HEK293 (cell line): ENCODE measurements around the gene TRIM75.

Experiments
- CTCF ChIA-PET: fragments of 350-600 bp; formaldehyde crosslinking; extraction: SDS; loops from one replicate; lab custom pipeline; 2021; ENCODE audit warnings: antibody characterized with exemption; lab: Yijun Ruan, JAX
- POLR2A ChIA-PET: fragments of 300-600 bp; formaldehyde crosslinking; extraction: SDS; loops from one replicate; lab custom pipeline; 2020; ENCODE audit warnings: antibody characterized with exemption, inconsistent platforms; lab: Yijun Ruan, JAX
- H3K27ac ChIP-seq: fragments of 200-500 bp; sonication (Bioruptor generic); 2 replicates; pipeline ENCODE4 v1.5.1; 2014; ENCODE audit warnings: low read depth, low read length, control low read depth, inconsistent platforms; ENCODE audit errors: extremely low read depth
- H3K36me3 ChIP-seq, 2 experiments: fragments of 200-500 bp in 1 of 2; sonication (Bioruptor generic) in 1 of 2; 1 replicate in 1 of 2; 2 replicates in 1 of 2; pipeline ENCODE4 v1.5.1; 2014 to 2017; ENCODE audit warnings: inconsistent platforms in 2 of 2, low read length in 2 of 2; ENCODE audit not compliant: control insufficient read depth in 2 of 2, insufficient read depth in 1 of 2
- H3K4me1 ChIP-seq: fragments of 200-500 bp; sonication (Bioruptor generic); 2 replicates; pipeline ENCODE4 v1.5.1; 2014; ENCODE audit warnings: mild to moderate bottlenecking, low read length, inconsistent platforms; ENCODE audit not compliant: control insufficient read depth, insufficient read depth
- H3K4me3 ChIP-seq: 2 replicates; pipeline ENCODE4 v1.5.1; 2011; ENCODE audit warnings: low read depth, mild to moderate bottlenecking, control low read depth, low read length, moderate library complexity
- H3K9me3 ChIP-seq: fragments of 200-500 bp; sonication (Bioruptor generic); 2 replicates; pipeline ENCODE4 v1.5.1; 2014; ENCODE audit warnings: low read depth, low read length, inconsistent platforms; ENCODE audit not compliant: control insufficient read depth, insufficient read depth
- GLIS1 ChIP-seq: fragments of 450-650 bp; formaldehyde crosslinking; IDR thresholded peaks from 2 replicates; pipeline ENCODE4 v1.5.1; 2016; ENCODE audit warnings: missing biosample characterization, missing genetic modification characterization
- HOXA7 ChIP-seq: sonication (generic); formaldehyde crosslinking; IDR thresholded peaks from 2 replicates; pipeline ENCODE4 v1.8.1; 2022; ENCODE audit warnings: missing genetic modification reagents, borderline replicate concordance
- SP2 ChIP-seq: fragments of 450-650 bp; formaldehyde crosslinking; IDR thresholded peaks from 2 replicates; pipeline ENCODE4 v1.5.1; 2016; ENCODE audit warnings: missing biosample characterization, missing genetic modification characterization
- SP3 ChIP-seq: fragments of 450-650 bp; formaldehyde crosslinking; IDR thresholded peaks from 2 replicates; pipeline ENCODE4 v1.5.1; 2016; ENCODE audit warnings: missing biosample characterization, missing genetic modification characterization
- YY1 ChIP-seq: fragments of 450-650 bp; formaldehyde crosslinking; IDR thresholded peaks from 2 replicates; pipeline ENCODE4 v1.5.1; 2018; ENCODE audit warnings: missing biosample characterization, missing genetic modification characterization
- ZIC2 ChIP-seq: fragments of 450-650 bp; formaldehyde crosslinking; IDR thresholded peaks from 2 replicates; pipeline ENCODE4 v1.5.1; 2016; ENCODE audit warnings: missing biosample characterization, missing genetic modification characterization
- ZNF10 ChIP-seq: fragments of 450-650 bp; formaldehyde crosslinking; IDR thresholded peaks from 2 replicates; pipeline ENCODE4 v1.5.1; 2017; ENCODE audit warnings: missing biosample characterization, missing genetic modification characterization
- ZNF114 ChIP-seq: fragments of 450-650 bp; formaldehyde crosslinking; IDR thresholded peaks from 2 replicates; pipeline ENCODE4 v1.5.0; 2017; ENCODE audit warnings: missing biosample characterization, missing genetic modification characterization
- ZNF121 ChIP-seq: fragments of 450-650 bp; formaldehyde crosslinking; IDR thresholded peaks from 2 replicates; pipeline ENCODE4 v1.5.1; 2016; ENCODE audit warnings: missing biosample characterization, missing genetic modification characterization
- ZNF174 ChIP-seq: fragments of 450-650 bp; formaldehyde crosslinking; IDR thresholded peaks from 2 replicates; pipeline ENCODE4 v1.5.0; 2017; ENCODE audit warnings: missing biosample characterization, mild to moderate bottlenecking, missing genetic modification characterization
- ZNF302 ChIP-seq: fragments of 450-650 bp; formaldehyde crosslinking; IDR thresholded peaks from 2 replicates; pipeline ENCODE4 v1.5.1; 2016; ENCODE audit warnings: missing biosample characterization, missing genetic modification characterization, low read depth
- ZNF341 ChIP-seq: fragments of 450-650 bp; formaldehyde crosslinking; IDR thresholded peaks from 2 replicates; pipeline ENCODE4; 2016; ENCODE audit warnings: low read depth, missing biosample characterization, missing genetic modification characterization
- ZNF530 ChIP-seq: fragments of 450-650 bp; formaldehyde crosslinking; IDR thresholded peaks from 2 replicates; pipeline ENCODE4 v1.5.1; 2016; ENCODE audit warnings: low read depth, missing biosample characterization, missing genetic modification characterization
- ZNF629 ChIP-seq: fragments of 450-650 bp; formaldehyde crosslinking; IDR thresholded peaks from 2 replicates; pipeline ENCODE4 v1.5.1; 2017; ENCODE audit warnings: missing biosample characterization, missing genetic modification characterization
- ZNF701 ChIP-seq: fragments of 450-650 bp; formaldehyde crosslinking; IDR thresholded peaks from 2 replicates; pipeline ENCODE4 v1.5.1; 2016; ENCODE audit warnings: missing biosample characterization, missing genetic modification characterization
- ZSCAN16 ChIP-seq: fragments of 450-650 bp; formaldehyde crosslinking; IDR thresholded peaks from 2 replicates; pipeline ENCODE4 v1.5.1; 2016; ENCODE audit warnings: missing biosample characterization, missing genetic modification characterization
- TF ChIP-seq, protein P1 (sequence below): fragments of 450-650 bp; formaldehyde crosslinking; IDR thresholded peaks from 2 replicates; pipeline ENCODE4 v1.5.1; 2016; ENCODE audit warnings: missing biosample characterization, missing genetic modification characterization
- TF ChIP-seq, protein P2 (sequence below): fragments of 450-650 bp; formaldehyde crosslinking; optimal IDR thresholded peaks from 2 replicates; pipeline ENCODE3; 2016; ENCODE audit warnings: missing biosample characterization, mild to moderate bottlenecking, missing genetic modification characterization
- TF ChIP-seq, protein P3 (sequence below): fragments of 450-650 bp; formaldehyde crosslinking; IDR thresholded peaks from 2 replicates; pipeline ENCODE4 v1.5.1; 2017; ENCODE audit warnings: missing biosample characterization, missing genetic modification characterization
- TF ChIP-seq, protein P4 (sequence below): fragments of 450-650 bp; IDR thresholded peaks from 2 replicates; pipeline ENCODE4 v1.5.1; 2018; ENCODE audit warnings: missing biosample characterization, missing genetic modification characterization
- TF ChIP-seq, protein P5 (sequence below): fragments of 450-650 bp; formaldehyde crosslinking; IDR thresholded peaks from 2 replicates; pipeline ENCODE4 v1.5.1; 2016; ENCODE audit warnings: missing biosample characterization, missing genetic modification characterization
- TF ChIP-seq, protein P6 (sequence below): sonication (generic); formaldehyde crosslinking; IDR thresholded peaks from 2 replicates; pipeline ENCODE4 v1.8.1; 2022; ENCODE audit warnings: mild to moderate bottlenecking, moderate library complexity, missing genetic modification reagents
- TF ChIP-seq, protein P7 (sequence below): fragments of 450-650 bp; formaldehyde crosslinking; IDR thresholded peaks from 2 replicates; pipeline ENCODE4; 2016; ENCODE audit warnings: missing biosample characterization, missing genetic modification characterization
- TF ChIP-seq, protein P8 (sequence below): fragments of 450-650 bp; formaldehyde crosslinking; IDR thresholded peaks from 2 replicates; pipeline ENCODE4 v1.5.1; 2016; ENCODE audit warnings: missing biosample characterization, missing genetic modification characterization, borderline replicate concordance

Gene TRIM75

DNA sequence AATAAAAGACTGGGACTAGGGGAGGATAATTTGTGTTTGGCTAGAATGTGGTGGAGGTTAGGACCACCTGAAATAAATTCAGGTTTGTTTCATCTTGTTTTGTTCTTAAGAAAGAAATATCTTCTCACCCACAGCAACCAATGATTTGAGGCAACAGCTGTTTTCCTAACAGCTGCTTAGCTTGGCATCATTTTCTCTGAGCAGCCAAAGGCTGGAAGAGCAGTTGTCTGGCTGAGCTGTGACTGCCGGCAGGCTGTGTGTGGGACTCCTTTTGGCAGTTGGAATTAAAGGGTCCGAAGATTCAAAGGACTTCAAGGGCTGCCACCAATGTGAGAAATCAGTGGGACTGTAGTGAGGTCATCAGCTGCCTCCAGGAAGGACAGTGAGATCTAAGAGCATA is 5.0 kb downstream of the TRIM75 start:
- TF ChIP-seq ZSCAN16 (tag by site-specific recombination) (no peak), GLIS1 (tag by site-specific recombination) (no peak), ZNF341 (no peak), ZNF701 (tag by site-specific recombination) (no peak), ZNF174 (tag by site-specific recombination) (no peak), ZNF121 (tag by site-specific recombination) (no peak), ZNF114 (no peak)
- TF ChIP-seq, protein P1, sequence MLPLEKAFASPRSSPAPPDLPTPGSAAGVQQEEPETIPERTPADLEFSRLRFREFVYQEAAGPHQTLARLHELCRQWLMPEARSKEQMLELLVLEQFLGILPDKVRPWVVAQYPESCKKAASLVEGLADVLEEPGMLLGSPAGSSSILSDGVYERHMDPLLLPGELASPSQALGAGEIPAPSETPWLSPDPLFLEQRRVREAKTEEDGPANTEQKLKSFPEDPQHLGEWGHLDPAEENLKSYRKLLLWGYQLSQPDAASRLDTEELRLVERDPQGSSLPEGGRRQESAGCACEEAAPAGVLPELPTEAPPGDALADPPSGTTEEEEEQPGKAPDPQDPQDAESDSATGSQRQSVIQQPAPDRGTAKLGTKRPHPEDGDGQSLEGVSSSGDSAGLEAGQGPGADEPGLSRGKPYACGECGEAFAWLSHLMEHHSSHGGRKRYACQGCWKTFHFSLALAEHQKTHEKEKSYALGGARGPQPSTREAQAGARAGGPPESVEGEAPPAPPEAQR (tag by site-specific recombination) = no peak
- TF ChIP-seq, protein P2, sequence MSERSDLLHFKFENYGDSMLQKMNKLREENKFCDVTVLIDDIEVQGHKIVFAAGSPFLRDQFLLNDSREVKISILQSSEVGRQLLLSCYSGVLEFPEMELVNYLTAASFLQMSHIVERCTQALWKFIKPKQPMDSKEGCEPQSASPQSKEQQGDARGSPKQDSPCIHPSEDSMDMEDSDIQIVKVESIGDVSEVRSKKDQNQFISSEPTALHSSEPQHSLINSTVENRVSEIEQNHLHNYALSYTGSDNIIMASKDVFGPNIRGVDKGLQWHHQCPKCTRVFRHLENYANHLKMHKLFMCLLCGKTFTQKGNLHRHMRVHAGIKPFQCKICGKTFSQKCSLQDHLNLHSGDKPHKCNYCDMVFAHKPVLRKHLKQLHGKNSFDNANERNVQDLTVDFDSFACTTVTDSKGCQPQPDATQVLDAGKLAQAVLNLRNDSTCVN = no peak
- TF ChIP-seq, all 188 proteins: peak for 0
- Histone ChIP-seq H3K4me1 (no peaks in the 10 kb centered on the region), H3K27ac (no peak overlapping the region), H3K36me3 (no peaks in the 10 kb centered on the region; a peak in 1 of 3 replicates), H3K9me3 (no peaks in the 10 kb centered on the region), H3K4me3 (no peak overlapping the region)
- ChIA-PET CTCF (interaction anchor here (1.1 kb wide), 1 partner anchor 55 kb away, joined by 3 read pairs; no protein-coding TSS in a partner anchor), POLR2A (no interaction called here)

DNA sequence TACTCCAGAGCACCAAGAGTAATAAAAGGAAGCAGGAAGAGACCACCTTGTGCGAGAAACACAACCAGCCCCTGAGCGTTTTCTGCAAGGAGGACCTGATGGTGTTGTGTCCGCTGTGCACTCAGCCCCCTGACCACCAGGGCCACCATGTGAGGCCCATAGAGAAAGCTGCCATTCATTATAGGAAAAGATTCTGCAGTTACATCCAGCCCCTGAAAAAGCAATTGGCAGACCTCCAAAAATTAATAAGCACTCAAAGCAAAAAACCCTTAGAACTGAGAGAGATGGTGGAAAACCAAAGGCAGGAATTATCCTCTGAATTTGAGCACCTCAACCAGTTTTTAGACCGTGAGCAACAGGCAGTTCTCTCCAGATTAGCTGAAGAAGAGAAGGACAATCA is 5.7 kb downstream of the TRIM75 start:
- H3K4me1 ChIP-seq = no peaks in the 10 kb centered on the region
- CTCF ChIA-PET = interaction anchor here (1.1 kb wide), 1 partner anchor 54 kb away, joined by 3 read pairs; no protein-coding TSS in a partner anchor
- POLR2A ChIA-PET = no interaction called here
- H3K4me3 ChIP-seq = no peak overlapping the region
- H3K9me3 ChIP-seq = no peaks in the 10 kb centered on the region
- no peaks in the 10 kb centered on the region; a peak in 1 of 3 replicates for H3K36me3 ChIP-seq
- H3K27ac ChIP-seq = no peak overlapping the region
- TF ChIP-seq YY1 (no peak), ZIC2 (tag by site-specific recombination) (no peak), SP2 (no peak), ZNF629 (tag by site-specific recombination) (no peak), ZNF530 (tag by site-specific recombination) (no peak), ZNF10 (no peak), SP3 (tag by site-specific recombination) (no peak), HOXA7 (no peak), ZNF302 (tag by site-specific recombination) (no peak)
- TF ChIP-seq, protein P3, sequence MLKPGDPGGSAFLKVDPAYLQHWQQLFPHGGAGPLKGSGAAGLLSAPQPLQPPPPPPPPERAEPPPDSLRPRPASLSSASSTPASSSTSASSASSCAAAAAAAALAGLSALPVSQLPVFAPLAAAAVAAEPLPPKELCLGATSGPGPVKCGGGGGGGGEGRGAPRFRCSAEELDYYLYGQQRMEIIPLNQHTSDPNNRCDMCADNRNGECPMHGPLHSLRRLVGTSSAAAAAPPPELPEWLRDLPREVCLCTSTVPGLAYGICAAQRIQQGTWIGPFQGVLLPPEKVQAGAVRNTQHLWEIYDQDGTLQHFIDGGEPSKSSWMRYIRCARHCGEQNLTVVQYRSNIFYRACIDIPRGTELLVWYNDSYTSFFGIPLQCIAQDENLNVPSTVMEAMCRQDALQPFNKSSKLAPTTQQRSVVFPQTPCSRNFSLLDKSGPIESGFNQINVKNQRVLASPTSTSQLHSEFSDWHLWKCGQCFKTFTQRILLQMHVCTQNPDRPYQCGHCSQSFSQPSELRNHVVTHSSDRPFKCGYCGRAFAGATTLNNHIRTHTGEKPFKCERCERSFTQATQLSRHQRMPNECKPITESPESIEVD = no peak
- TF ChIP-seq, protein P4, sequence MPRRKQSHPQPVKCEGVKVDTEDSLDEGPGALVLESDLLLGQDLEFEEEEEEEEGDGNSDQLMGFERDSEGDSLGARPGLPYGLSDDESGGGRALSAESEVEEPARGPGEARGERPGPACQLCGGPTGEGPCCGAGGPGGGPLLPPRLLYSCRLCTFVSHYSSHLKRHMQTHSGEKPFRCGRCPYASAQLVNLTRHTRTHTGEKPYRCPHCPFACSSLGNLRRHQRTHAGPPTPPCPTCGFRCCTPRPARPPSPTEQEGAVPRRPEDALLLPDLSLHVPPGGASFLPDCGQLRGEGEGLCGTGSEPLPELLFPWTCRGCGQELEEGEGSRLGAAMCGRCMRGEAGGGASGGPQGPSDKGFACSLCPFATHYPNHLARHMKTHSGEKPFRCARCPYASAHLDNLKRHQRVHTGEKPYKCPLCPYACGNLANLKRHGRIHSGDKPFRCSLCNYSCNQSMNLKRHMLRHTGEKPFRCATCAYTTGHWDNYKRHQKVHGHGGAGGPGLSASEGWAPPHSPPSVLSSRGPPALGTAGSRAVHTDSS = no peak
- TF ChIP-seq, protein P5, sequence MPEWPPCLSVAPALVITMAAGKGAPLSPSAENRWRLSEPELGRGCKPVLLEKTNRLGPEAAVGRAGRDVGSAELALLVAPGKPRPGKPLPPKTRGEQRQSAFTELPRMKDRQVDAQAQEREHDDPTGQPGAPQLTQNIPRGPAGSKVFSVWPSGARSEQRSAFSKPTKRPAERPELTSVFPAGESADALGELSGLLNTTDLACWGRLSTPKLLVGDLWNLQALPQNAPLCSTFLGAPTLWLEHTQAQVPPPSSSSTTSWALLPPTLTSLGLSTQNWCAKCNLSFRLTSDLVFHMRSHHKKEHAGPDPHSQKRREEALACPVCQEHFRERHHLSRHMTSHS (tag by site-specific recombination) = no peak
- TF ChIP-seq, protein P6, sequence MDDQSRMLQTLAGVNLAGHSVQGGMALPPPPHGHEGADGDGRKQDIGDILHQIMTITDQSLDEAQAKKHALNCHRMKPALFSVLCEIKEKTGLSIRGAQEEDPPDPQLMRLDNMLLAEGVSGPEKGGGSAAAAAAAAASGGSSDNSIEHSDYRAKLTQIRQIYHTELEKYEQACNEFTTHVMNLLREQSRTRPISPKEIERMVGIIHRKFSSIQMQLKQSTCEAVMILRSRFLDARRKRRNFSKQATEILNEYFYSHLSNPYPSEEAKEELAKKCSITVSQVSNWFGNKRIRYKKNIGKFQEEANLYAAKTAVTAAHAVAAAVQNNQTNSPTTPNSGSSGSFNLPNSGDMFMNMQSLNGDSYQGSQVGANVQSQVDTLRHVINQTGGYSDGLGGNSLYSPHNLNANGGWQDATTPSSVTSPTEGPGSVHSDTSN = no peak
- TF ChIP-seq, protein P7, sequence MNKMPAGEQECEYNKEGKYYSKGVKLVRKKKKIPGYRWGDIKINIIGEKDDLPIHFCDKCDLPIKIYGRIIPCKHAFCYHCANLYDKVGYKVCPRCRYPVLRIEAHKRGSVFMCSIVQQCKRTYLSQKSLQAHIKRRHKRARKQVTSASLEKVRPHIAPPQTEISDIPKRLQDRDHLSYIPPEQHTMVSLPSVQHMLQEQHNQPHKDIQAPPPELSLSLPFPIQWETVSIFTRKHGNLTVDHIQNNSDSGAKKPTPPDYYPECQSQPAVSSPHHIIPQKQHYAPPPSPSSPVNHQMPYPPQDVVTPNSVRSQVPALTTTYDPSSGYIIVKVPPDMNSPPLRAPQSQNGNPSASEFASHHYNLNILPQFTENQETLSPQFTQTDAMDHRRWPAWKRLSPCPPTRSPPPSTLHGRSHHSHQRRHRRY (tag by site-specific recombination) = no peak
- TF ChIP-seq, protein P8, sequence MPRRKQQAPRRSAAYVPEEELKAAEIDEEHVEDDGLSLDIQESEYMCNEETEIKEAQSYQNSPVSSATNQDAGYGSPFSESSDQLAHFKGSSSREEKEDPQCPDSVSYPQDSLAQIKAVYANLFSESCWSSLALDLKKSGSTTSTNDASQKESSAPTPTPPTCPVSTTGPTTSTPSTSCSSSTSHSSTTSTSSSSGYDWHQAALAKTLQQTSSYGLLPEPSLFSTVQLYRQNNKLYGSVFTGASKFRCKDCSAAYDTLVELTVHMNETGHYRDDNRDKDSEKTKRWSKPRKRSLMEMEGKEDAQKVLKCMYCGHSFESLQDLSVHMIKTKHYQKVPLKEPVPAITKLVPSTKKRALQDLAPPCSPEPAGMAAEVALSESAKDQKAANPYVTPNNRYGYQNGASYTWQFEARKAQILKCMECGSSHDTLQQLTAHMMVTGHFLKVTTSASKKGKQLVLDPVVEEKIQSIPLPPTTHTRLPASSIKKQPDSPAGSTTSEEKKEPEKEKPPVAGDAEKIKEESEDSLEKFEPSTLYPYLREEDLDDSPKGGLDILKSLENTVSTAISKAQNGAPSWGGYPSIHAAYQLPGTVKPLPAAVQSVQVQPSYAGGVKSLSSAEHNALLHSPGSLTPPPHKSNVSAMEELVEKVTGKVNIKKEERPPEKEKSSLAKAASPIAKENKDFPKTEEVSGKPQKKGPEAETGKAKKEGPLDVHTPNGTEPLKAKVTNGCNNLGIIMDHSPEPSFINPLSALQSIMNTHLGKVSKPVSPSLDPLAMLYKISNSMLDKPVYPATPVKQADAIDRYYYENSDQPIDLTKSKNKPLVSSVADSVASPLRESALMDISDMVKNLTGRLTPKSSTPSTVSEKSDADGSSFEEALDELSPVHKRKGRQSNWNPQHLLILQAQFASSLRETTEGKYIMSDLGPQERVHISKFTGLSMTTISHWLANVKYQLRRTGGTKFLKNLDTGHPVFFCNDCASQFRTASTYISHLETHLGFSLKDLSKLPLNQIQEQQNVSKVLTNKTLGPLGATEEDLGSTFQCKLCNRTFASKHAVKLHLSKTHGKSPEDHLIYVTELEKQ = no peak
